K562 (cell line): Measurements from ENCODE around the gene LRRC8E. TPM values are rescaled to one million over a fixed set of nuclear protein-coding genes. Genes with fewer than 3 reads are reported as not detected.

Experiments
- ATF7 ChIP-seq: fragments of 450-650 bp; IDR thresholded peaks from 2 replicates; pipeline ENCODE4 v1.7.1; 2014; ENCODE audit warnings: mild to moderate bottlenecking, moderate library complexity
- CBFA2T3 ChIP-seq: fragments of 450-650 bp; IDR thresholded peaks from 2 replicates; pipeline ENCODE4 v1.6.1; 2017
- CCNT2 ChIP-seq: IDR thresholded peaks from 2 replicates; pipeline ENCODE4 v1.6.1; 2011; ENCODE audit warnings: borderline replicate concordance, low read depth, mild to moderate bottlenecking, moderate library complexity, mixed read lengths, low read length; ENCODE audit not compliant: insufficient read length; ENCODE audit errors: extremely low read depth
- CREB1 ChIP-seq, 2 experiments: sonication (generic) in 1 of 2; formaldehyde crosslinking in 1 of 2; IDR thresholded peaks; 2 replicates each; pipeline versions ENCODE4 v1.6.1 to v1.8.0; 2012 to 2022; ENCODE audit warnings: inconsistent platforms in 1 of 2, mild to moderate bottlenecking in 1 of 2, missing genetic modification reagents in 1 of 2, moderate library complexity in 1 of 2
- CTBP1 ChIP-seq: fragments of 450-650 bp; IDR thresholded peaks from 2 replicates; pipeline ENCODE4 v1.6.1; 2016; ENCODE audit warnings: borderline replicate concordance
- E2F5 ChIP-seq: sonication (generic); formaldehyde crosslinking; IDR thresholded peaks from 2 replicates; pipeline ENCODE4 v1.8.0; 2022; ENCODE audit warnings: mild to moderate bottlenecking, missing genetic modification reagents
- EHMT2 ChIP-seq: fragments of 450-650 bp; IDR thresholded peaks from 2 replicates; pipeline ENCODE4 v1.6.1; 2018; ENCODE audit warnings: antibody characterized with exemption
- FOXA3 ChIP-seq, 2 experiments: fragments of 450-650 bp in 1 of 2; sonication (generic) in 1 of 2; formaldehyde crosslinking; IDR thresholded peaks in 1 of 2; conservative IDR thresholded peaks in 1 of 2; 2 replicates each; pipeline versions ENCODE4 v1.4.0 to v1.8.0; 2020 to 2022; ENCODE audit warnings: mild to moderate bottlenecking in 2 of 2, missing genetic modification reagents in 1 of 2
- GATAD2B ChIP-seq: fragments of 450-650 bp; IDR thresholded peaks from 2 replicates; pipeline ENCODE4 v1.6.1; 2017; ENCODE audit warnings: mild to moderate bottlenecking, borderline replicate concordance
- HDAC8 ChIP-seq: fragments of 450-650 bp; IDR thresholded peaks from 2 replicates; pipeline ENCODE4 v1.6.1; 2016; ENCODE audit warnings: mild to moderate bottlenecking, missing genetic modification characterization, moderate library complexity, missing compliant biosample characterization
- HNRNPL ChIP-seq: fragments of 200-400 bp; formaldehyde crosslinking; IDR thresholded peaks from 2 replicates; pipeline ENCODE4 v1.6.1; 2017; ENCODE audit warnings: low read depth, mild to moderate bottlenecking, low read length
- JUN ChIP-seq, 2 experiments: sonication (generic) in 1 of 2; formaldehyde crosslinking in 1 of 2; IDR thresholded peaks; 2 replicates each; pipeline versions ENCODE4 v1.6.1 to v1.8.0; 2012 to 2022; ENCODE audit warnings: borderline replicate concordance in 2 of 2, mild to moderate bottlenecking in 2 of 2, improper control_type of control experiment in 1 of 2, low read depth in 1 of 2, low read length in 1 of 2, missing genetic modification reagents in 1 of 2
- KDM5B ChIP-seq: fragments of 200-600 bp; sonication (generic); IDR thresholded peaks from 2 replicates; pipeline ENCODE4 v1.6.1; 2012; ENCODE audit warnings: low read depth, mild to moderate bottlenecking, moderate library complexity, low read length, control low read depth, inconsistent platforms; ENCODE audit not compliant: insufficient replicate concordance
- MAX ChIP-seq: sonication (generic); formaldehyde crosslinking; IDR thresholded peaks from 2 replicates; pipeline ENCODE4 v1.9.0; 2022; ENCODE audit warnings: mild to moderate bottlenecking, missing genetic modification reagents
- MEIS2 ChIP-seq: fragments of 450-650 bp; IDR thresholded peaks from 2 replicates; pipeline ENCODE4 v1.6.1; 2014; ENCODE audit warnings: mild to moderate bottlenecking; ENCODE audit not compliant: partially characterized antibody
- MTA3 ChIP-seq: fragments of 450-650 bp; formaldehyde crosslinking; IDR thresholded peaks from 2 replicates; pipeline ENCODE4 v1.6.1; 2017; ENCODE audit warnings: mild to moderate bottlenecking, borderline replicate concordance
- NRF1 ChIP-seq, 2 experiments: fragments of 450-650 bp; IDR thresholded peaks in 1 of 2; conservative IDR thresholded peaks in 1 of 2; 2 replicates each; pipeline ENCODE4 v1.6.1; 2014; ENCODE audit warnings: mild to moderate bottlenecking in 2 of 2
- RBFOX2 ChIP-seq: fragments of 200-400 bp; formaldehyde crosslinking; IDR thresholded peaks from 2 replicates; pipeline ENCODE4 v1.6.1; 2017; ENCODE audit warnings: low read depth, mild to moderate bottlenecking, low read length, moderate library complexity
- RFX1 ChIP-seq: fragments of 450-650 bp; IDR thresholded peaks from 2 replicates; pipeline ENCODE4 v1.6.1; 2016; ENCODE audit warnings: mild to moderate bottlenecking, moderate library complexity
- SAP30 ChIP-seq: fragments of 200-600 bp; sonication (generic); IDR thresholded peaks from 2 replicates; pipeline ENCODE4 v1.6.1; 2012; ENCODE audit warnings: borderline replicate concordance, low read depth, mild to moderate bottlenecking, moderate library complexity, low read length, control low read depth, inconsistent platforms; ENCODE audit not compliant: insufficient read depth, poor library complexity, severe bottlenecking
- SPI1 ChIP-seq: IDR thresholded peaks from 2 replicates; pipeline ENCODE4 v1.6.1; 2011; ENCODE audit warnings: low read depth, low read length, control low read depth, borderline replicate concordance
- ZKSCAN3 ChIP-seq: fragments of 250-450 bp; sonication (Bioruptor Pico); IDR thresholded peaks from 2 replicates; pipeline ENCODE4 v1.4.0; 2020
- ZNF263 ChIP-seq: sonication (generic); formaldehyde crosslinking; IDR thresholded peaks from 2 replicates; pipeline ENCODE4 v1.8.0; 2022; ENCODE audit warnings: mild to moderate bottlenecking, missing genetic modification reagents, borderline replicate concordance
- ZNF511 ChIP-seq: sonication (generic); formaldehyde crosslinking; IDR thresholded peaks from 2 replicates; pipeline ENCODE4 v1.8.0; 2022; ENCODE audit warnings: mild to moderate bottlenecking, missing genetic modification reagents
- polyA plus RNA-seq, 8 experiments: library from polyadenylated mRNA; depleted of rRNA in 4 of 8; stranded (reverse) in 5 of 8; unstranded in 3 of 8; fragments of >200 nt; fragmentation: Nextera tagmentation in 2 of 8; fragmentation: Illumina TruSeq in 1 of 8; extraction: Ambion mirVana in 2 of 8; extraction: Trizol in 1 of 8; gene quantifications; 2 replicates each; pipeline versions ENCODE4 v1.2.1 to v1.2.3, GENCODE V29; 2011 to 2014; ENCODE audit warnings: inconsistent platforms in 1 of 8, missing spikeins in 1 of 8
- total RNA-seq, 7 experiments: library from RNA; depleted of rRNA in 6 of 7; stranded (reverse); fragments of >200 nt in 6 of 7; fragmentation: Illumina TruSeq in 2 of 7; extraction: Trizol in 2 of 7; gene quantifications; 2 replicates each; pipeline versions ENCODE4 v1.2.1 to v1.2.3, GENCODE V29; 2011 to 2021; ENCODE audit warnings: low replicate concordance in 1 of 7

LRRC8E gene
- total and polyA plus RNA-seq, 9 of the 15 experiments (the other 6 are each of a cell fraction or from before 2014, with no cell fraction given) = 0.08 to 5.7 (median 3.5) TPM; not detected in 1

- TF ChIP-seq SPI1 (no peak), EHMT2 (no peak), KDM5B (peak; percentile 66), HNRNPL (0 out of 2 replicates have a peak, but pooled peaks have one; percentile 40), RFX1 (no peak), MAX (peak; percentile 95), FOXA3 (CRISPR knock-in tag; conservative IDR thresholded peaks at IDR 0.05 in 1 of 2, IDR thresholded peaks at IDR 0.05 in 1 of 2) (peak in 1 of 2 experiments; percentile 70; a peak in 1 of 4 replicates), JUN (IDR thresholded peaks at IDR 0.05; ENCODE audit: borderline replicate concordance, low read depth, low read length) (peak; percentile 26; the same call in 1 of the 2 replicates), JUN (CRISPR knock-in tag; IDR thresholded peaks at IDR 0.05; ENCODE audit: borderline replicate concordance) (0 out of 2 replicates have a peak, but pooled peaks have one; percentile 27), MTA3 (peak; percentile 68; the same call in 1 of the 2 replicates), ATF7 (peak; percentile 56), ZKSCAN3 (CRISPR knock-in tag) (no peak), CCNT2 (peak; percentile 60), CREB1 (IDR thresholded peaks at IDR 0.05) (peak; percentile 26; the same call in 1 of the 2 replicates), CREB1 (CRISPR knock-in tag; IDR thresholded peaks at IDR 0.05) (peak; percentile 74; the same call in 1 of the 2 replicates), ZNF511 (CRISPR knock-in tag) (peak; percentile 94), CBFA2T3 (no peak), SAP30 (peak; percentile 45), GATAD2B (peak; percentile 82), RBFOX2 (peak; percentile 65), ZNF263 (CRISPR knock-in tag) (peak; percentile 47; the same call in 1 of the 2 replicates), NRF1 (conservative IDR thresholded peaks at IDR 0.05 in 1 of 2, IDR thresholded peaks at IDR 0.05 in 1 of 2) (peak; percentile 84 to 88), E2F5 (CRISPR knock-in tag) (peak; percentile 51; the same call in 1 of the 2 replicates), HDAC8 (tag) (peak; percentile 19; the same call in 1 of the 2 replicates), MEIS2 (peak; percentile 13), CTBP1 (peak; percentile 91)
Measured at GRCh38 chr19:7925171-7925851, 37.0 kb downstream of the LRRC8E start (continued).
